Brain pericyte (primary cell): ENCODE measurements around the gene TCN1.

Experiments
- DNase-seq: peaks from one replicate; pipeline ENCODE4 v3.0.0-alpha.2; 2012; ENCODE audit warnings: low read depth, low spot score

The TCN1 gene

GRCh38 chr11:59807047-59807610 lies 59.2 kb downstream of the TCN1 start:
- no peak for DNase-seq

- no peak for DNase-seq
Measured at GRCh38 chr11:59804061-59804460, 62.2 kb downstream of the TCN1 start.
